Stimulated activated CD4-positive, alpha-beta T cell treated with anti-CD3 and anti-CD28 coated beads, Interleukin-15, amount 100 ng/mL, for 24 hours (primary cell): ENCODE measurements around the gene FAM184A.
A peak's percentile ranks its signal among the peaks of the same experiment; 100 is the strongest.

Experiments used
- DNase-seq: peaks from one replicate; pipeline ENCODE4 v3.0.0-alpha.2; 2020

The FAM184A gene

DNA sequence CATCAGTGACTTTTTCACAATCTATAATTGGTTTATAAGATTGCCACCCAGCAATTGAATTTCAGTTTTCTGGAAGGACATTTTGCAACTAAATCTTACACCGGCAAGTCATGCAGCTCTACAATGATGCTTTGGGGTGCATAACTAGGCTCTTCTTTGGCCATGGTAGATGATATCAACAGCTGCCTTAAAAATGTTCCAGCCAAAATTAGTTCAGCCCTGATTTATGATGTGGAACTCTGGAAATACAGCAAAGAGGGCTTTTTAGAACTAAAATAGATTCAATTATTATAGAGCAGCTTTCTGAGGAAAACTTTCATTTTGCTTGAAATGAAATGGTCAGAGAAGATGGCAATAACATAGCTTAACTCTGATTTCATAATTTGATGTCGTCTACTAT is 125.1 kb downstream of the FAM184A start:
- DNase-seq, result no peak

DNA sequence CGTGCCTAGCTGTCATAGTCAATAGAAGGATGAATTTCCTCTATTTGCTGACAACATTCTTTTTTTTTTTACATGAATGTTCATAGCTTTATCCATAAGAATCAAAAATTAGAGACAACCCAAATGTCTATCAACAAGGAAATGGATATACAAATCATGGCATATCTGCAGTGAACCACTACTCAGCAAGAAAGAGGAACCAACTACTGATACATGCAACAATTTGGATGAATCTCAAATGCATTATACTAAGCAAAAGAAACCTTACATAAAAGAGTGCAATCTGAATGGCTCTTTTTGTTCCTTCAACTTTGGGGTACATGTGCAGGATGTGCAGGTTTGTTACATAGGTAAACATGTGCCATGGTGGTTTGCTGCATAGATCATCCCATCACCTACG is 125.8 kb downstream of the FAM184A start:
- no peak for DNase-seq

DNA sequence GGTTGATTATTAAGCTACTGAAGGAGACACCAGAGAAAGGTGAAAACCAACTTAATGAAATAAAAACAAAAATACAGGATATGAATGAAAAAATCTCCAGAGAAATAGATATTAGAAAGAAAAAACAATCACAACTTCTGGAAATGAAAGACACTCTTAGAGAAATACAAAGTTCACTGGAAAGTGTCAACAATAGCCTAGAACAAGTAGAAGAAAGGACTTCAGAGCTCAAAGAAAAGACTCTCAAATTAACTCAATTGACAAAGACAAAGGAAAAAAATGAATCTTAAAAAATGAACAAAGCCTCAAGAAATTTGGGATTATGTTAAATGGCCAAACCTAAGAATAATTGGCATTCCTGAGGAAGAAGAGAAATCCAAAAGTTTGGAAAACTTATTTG is 133.2 kb downstream of the FAM184A start:
- no peak for DNase-seq

DNA sequence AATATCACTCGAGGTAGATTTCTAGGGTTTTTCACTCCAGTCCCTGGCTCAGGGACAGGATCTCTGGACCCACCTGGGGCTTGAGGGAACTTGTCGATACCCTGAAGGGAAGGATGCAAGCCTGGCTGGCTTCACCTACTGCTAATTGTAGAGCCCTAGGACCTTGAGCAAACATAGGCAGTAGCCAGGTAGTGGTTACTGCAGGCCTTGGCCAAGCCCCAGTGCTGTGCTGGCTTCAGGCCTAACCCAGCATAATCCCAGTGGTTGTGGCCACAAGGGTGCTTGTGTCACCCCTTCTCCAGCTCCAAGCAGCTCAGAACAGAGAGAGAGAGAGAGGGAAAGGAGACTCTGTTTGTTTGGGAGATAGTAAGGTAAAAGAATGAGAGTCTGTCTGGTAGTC is 137.7 kb downstream of the FAM184A start:
- no peak for DNase-seq

DNA sequence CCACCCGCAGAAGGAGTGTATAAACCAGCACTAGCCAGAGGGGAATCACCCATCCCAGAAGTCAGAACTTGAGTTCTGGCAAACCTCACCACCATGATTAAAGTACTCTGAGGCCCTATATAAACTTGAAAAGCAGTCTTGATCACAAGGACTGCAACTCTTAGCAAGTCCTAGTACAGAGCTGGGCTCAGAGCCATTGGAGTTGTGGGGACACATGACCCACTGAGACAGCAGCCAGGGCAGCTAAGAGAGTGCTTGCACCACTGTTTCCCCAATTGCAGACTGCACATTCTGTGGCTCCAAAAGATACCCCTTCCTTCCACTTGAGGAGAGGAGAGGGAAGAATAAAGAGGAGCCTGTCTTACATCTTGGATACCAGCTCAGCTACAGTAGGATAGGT is 138.8 kb downstream of the FAM184A start:
- DNase-seq, result no peak

DNA sequence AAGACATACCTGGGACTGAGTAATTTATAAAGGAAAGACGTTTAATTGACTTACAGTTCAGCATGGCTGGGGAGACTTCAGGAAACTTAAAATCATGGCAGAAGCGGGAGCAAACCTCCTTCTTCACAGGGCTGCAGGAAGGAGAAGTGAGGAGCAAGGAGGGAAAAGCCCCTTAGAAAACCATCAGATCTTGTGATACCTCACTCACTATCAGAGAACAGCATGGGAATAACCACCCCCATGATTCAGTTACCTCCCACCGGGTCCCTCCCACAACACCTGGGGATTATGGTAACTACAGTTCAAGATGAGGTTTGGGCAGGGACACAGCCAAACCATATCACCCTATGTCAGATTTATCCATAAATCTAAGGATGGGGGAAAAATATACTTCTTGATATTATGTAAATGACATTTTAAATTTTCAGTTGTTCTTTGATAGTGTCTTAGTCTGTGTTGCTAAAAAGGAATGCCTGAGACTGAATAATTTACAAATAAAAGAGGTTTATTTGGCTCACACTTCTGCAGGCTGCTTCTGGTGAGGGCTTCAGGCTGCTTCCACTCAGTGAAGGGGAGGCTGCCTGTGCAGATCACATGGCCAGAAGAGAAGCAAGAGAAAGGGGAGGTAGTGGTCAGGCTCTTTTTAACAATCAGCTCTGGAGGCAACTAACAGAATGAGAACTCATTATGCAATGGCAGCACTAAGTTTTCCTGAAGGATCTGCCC is 142.3 kb downstream of the FAM184A start:
- no peak for DNase-seq

DNA sequence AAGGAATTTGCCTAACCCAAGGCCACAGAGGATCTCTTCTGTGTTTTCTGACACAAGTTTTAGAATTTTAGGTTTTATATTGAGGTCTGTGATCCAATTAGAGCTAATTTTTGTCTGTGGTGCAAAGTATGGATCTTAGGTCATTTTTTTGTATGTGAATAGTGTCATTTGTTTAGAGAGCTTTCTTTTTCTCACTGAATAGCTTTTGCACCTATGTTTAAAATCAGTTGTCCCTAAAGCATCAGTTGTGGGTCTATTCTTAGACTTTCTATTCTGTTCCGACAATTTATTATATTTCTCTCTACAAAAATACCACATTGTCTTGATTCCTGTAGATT is 143.2 kb downstream of the FAM184A start:
- no peak for DNase-seq

DNA sequence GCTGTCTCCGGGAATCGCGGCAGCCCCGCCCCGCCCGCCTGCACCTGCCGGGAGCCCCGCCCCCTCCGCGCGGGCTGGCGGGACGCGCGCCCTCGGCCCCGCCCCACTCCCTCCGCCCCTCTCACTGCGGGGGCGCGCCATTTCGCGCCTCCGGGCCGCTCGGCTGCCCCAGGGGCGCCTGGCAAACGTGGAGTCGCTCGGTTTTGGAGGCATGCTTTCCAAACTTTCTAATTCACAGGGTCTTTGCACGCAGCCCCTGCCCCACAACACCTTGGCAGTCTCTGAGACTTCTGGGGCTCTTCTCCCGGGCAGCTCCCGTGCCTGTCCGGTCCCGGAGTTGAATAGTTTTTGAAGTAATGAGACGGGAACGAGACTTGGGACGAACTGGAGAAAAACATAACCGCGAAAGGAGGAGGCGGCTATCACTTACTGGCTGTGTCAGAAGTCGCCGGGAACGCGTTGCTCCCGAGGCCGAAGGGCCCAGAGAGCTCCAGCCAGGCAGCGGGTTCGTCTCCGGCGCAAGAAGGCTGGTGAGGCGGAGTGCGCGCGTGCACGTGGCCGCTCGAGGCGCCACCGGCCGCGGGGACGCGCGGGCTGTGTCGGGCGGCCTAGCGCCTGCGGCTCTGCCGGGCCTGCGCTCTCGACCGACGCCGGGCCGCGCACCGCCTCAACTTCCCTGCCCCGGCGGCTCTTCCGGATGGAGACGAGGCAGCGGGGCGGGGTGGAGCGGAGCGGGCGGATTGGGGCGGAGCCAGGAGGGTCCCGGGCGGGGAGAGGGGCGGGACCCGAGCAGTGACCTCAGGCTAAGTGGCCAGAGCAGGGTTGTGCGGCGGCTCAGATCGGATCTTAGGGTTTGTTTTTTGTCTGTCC is 143.8 kb downstream of the FAM184A start, which contains the start of gene MCM9:
Gene MCM9 (minus strand): TSS at position 699 of the 870 bp plus-strand sequence. CDS start 3,436 bp downstream, outside the sequence.
- peak; percentile 93 for DNase-seq

DNA sequence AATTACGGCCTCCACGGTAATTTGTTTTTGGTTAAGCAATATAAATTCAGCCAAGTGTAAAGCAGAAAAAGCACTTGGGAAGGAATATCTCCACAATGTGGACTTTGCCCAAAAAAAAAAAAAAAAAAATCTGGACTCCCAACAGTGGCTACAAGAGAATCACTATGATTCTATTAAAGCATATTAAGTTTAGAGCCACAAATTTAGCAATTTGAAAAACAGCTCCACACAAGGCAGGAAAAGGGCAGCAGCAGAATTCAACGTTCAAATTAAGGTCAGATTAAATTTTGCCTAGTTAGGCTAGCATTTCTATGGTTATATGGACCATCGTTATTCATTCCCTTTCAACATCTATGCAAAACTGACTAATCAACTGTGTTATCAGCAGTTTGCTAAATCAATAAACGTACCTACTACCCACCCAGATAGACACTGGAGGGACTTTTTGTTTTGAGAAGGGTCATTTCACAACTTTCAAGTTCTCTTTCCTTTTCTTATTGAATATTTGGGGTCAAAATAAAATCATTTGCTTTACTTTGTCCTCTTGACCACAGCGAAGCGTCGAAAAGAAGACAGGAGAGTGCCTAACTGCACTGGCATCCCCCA is 144.5 kb downstream of the FAM184A start:
- no peak for DNase-seq

DNA sequence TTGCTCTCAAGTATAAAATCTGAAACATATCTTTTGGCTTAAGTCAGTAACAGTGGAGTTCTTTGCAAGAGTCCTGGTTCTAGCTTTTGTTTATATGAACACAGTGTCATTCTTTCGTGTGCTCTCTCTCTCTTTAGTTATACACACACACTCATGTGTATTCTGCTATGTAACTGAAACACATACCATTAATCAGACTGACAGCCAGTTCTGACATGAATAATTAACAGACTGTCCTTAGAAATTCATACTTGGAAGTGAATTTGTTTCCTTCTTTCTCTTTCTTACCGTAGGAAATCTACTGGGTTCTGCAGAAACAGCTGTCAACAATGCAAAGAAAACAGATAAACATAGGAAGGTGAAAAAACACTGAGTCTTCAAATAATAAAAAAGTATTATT is 146.0 kb downstream of the FAM184A start:
- no peak for DNase-seq

DNA sequence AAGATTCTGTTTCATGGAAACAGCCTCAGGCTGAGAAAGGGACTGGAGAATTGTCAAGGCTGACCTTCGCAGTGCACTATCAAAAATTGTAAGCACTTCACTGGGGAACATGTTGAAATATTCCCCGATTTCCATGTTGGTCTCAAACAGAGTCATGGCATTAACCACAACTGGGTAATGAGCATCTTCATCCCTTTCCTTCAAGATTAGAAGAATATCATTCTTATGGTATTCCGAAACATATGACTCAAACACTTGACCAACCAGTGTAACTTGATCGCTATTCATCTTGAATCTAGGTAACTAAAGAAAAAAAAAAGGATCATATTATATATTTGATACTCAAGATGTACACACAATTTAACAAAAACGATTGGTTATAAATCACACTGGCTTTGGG is 147.0 kb downstream of the FAM184A start:
- no peak for DNase-seq

DNA sequence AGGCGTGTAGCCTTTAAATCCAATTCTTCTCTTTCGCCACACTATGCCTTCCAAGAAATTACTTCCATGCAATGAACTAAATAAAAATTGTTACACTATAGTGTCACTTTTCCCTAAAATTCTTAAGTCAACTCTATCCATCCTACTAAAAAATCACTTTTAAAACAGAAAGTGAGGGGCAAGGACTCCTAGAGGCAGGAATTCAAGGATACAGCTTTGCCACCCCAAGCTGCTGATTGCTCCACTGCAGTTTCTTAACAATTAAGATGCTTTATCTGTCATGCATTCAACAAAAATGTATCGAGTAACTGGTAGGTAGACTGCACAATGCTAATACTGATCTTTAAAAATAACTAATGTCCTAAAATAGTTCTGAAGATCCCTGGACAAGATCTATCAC is 147.8 kb downstream of the FAM184A start:
- DNase-seq, result no peak

DNA sequence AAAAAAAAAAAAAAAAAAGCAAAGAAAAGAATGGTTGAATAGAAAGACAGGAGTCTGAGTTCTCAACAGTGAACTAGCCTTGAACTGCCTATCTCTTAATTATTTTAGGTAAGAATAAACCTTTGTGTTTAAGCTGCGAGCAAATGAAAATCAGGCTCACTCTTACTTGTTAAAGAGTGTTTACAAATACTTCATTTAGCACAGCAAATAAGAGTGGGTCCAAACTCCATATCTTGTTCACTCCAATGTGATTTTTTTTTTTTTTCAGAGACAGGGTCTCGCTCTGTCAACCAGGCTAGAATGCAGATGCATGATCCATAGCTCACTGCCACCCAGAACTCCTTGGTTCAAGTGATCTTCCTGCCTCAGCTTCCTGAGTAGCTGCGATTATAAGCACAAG is 155.4 kb downstream of the FAM184A start:
- DNase-seq, result no peak

DNA sequence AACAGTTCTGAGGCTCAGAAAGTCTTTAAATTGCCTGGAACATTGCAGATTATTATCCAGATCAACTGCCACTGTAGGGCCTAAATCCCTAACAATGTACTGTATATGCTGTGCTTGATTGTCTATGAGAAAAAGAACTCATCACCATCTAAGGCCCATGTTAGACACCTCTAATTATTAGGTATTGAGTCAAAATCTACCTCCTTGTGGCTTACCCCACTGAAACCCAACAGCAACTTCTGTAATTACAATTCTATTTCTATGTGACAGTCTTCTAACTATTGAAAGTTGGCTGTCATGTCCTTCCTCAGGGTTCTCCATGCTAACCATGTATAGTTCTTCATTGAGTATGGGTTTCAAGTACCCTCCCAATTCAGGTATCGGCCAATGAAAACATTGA is 157.4 kb downstream of the FAM184A start:
- no peak for DNase-seq

DNA sequence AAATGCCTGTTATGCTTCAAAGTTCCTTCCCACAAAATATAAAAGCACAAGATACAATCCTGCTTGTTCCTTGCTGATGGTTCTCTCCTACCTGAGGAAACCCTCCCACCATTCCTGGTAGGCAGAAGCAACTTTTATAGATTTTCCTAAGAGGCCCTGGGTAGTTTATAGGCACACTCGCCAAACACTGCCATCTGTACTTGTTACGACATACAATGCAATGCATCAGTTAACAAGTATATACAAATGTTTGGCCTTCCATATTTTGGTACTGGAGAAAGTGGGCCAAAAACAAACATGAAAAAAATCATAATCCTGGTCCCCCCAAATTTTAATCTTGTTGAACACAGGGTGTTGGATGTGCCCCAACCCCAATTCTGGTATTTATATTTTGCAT is 160.1 kb downstream of the FAM184A start:
- no peak for DNase-seq

DNA sequence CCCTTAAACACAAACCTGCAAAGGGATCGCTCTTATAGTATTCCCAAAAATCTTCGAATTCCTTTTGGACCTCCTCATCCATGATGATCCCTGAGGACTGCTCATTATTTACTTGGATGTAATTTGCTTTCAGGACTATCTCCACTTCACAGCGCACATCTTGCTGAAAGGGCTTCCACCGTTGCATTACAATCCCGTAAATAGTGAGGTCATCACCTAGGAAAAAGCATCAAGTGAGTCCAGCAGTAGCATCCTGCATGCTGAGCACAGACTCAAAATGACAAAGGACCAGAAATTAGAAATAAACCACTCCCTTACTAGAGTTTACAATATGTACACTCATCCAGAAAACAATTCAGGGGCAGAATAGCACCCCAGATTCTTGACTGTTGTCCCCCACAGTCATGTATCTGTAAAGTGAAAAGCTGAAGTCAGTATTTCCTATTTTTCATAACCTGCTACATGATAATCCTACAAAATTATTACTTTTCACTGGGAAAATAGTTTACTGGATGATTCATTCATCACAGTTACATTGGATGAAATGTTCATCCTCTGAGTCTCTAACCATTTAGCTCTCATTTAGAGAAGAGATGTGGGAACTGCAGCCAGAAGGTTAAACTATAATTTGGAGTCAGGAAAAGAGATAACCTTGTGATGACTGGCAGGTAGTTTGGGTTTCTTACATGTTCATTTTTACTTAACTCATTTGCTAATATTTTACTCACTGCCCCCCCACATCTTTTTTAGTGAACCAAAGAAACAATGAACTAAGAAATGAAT is 160.7 kb downstream of the FAM184A start:
- DNase-seq, result no peak

DNA sequence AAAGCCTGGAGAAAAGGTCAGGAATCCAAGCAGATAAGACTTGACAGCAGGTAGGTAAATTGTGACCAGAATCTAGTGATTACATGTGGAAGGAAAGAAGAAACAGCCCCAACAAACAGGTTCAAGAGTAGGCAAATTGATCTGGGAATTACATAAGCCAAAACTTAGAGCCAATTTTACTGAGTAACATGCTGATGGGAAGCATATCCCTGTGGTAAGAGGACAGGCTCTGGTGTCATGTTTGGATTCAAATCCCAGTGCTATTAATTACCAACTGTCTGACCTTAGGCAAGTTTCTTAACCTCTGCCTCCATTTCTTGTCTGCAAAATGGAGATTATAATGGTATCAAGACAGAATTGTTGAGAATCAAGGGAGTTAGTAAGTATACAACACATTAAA is 163.9 kb downstream of the FAM184A start:
- DNase-seq, result no peak

DNA sequence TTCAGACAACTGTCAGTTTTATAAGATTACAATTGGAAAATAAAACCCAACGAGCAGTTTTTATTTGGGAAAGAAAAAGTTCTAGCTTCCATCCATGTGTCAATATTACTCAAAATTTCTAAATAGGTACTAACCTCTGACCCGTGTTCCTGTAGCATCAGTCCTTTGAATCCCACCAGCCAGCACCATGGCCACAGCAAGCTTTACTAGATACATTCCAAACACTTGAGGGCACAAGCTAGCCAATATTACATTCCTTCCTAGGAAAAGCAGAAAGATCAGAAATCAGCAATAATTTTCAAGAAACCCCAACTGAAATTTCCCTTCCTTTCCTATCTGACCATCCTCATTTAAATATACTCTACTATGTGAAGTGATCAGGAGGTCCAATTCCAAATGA is 165.3 kb downstream of the FAM184A start:
- no peak for DNase-seq

DNA sequence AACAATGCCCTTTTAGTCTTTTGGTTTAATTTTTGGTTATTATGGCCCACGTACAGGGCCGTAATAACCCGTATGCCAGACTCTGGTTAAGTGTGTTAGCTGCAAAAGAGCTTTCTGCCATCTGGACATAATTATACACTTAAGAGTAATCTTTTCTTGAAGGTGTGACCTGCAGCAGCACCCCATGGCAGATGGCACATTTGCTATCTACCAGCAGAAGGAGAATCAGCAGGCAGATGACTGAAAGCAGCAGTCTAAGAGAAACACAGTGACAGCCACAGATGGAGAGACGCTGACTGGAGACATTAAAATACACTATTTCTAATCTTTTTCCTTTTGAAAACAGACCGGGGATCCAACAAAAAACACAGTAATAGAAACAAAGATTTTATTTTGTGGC is 165.8 kb downstream of the FAM184A start:
- no peak for DNase-seq
